NCI-H1417 (cell line): ENCODE measurements around the gene APLNR.

Experiments used
- DNase-seq, 3 experiments: peaks; one replicate each; lab custom pipeline; 2025; lab: John Stamatoyannopoulos, UW

APLNR gene

DNA sequence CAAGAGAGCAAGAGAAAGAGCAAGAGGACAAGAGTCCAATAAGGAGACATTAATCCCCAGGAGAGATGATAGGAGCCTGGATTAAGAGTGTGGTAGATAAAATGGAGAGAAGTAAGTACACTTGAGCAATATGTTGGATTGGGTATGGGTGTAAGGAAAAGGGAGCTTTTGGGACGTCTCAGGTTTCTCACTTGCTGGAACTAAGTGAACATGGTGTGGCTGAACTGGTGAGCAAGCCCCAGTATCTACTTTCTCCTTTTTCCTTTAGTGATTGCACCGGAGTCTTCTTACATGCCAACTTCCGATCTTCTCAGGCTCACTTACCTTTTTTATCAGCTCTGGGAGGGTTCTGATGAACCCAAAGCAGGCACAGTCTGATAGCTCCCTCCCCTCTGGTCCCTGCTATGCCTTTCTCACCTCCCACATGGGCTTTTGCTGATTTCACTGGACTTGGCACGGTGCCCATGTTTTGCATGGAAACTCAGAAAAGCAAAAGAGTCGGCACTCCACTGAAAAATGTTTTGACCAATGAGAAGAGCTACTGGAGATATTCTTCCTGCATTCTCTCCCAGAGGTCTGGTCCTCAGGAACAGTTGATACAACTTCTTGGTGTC, 14.5 kb upstream of the APLNR start:
- DNase-seq: peak in 2 of 3 experiments; percentile 2 to 47

DNA sequence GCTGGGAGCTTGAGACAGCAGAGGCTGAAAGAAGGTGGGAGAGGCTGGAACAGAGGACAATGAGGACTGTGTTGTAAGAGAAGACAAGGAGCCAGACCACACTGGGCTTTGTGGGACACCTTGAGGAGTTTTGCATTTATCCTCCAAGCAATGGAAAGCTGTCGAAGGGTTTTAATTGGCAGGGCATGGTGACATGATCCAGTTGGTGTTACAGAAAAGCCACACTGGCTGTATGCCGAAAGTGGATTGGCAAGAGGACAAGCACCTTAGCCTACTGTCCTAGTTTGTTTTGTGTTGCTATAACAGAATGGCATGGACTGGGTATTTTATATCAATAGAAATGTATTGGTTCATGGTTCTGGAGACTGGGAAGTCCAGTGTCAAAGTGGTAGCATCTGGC, 14.0 kb upstream of the APLNR start:
- no peak for DNase-seq

DNA sequence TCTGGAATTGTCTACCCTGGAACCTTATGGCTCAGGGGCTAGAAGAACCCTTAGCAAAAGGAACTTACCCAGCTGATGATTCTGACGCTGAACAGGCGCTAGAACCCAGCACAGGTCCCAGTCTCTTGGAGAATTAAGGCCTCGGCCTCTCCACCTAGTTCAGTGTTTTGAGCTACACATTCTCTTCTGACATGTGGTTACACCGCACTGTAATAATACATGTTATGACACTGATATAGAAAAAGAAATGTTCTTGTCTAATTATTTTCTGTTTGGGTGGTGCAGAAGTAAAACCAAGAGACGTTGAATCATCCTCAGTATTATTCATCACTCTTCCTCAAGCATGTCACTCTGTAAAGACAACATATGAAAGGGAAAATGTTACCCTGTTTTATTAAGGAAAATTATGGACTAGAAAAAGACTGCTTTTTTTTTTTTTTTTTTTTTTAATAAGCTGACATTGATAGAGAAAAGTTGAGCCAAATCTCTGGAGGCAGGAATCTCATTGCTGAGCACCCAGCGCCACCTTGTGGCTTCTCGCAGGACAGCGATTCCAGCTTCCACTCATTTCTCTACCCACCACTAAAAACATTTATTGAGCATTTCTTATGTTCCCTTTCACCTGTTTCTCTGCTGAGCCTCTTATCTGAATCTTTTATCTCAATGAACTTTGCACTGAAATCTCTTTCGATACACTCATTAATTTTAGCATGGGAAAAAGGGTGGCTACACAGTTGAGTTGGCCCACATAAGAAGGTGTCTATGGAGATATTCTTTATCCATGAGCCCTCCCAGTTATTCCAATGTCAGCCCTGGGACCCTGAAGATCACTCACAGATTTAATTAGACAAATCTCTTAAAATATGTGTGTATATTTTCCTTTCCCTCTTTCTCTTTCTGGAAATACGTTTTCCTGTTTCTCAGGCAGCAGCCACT, 12.6 kb upstream of the APLNR start:
- peak; percentile 8 to 70 (median 30) for DNase-seq

DNA sequence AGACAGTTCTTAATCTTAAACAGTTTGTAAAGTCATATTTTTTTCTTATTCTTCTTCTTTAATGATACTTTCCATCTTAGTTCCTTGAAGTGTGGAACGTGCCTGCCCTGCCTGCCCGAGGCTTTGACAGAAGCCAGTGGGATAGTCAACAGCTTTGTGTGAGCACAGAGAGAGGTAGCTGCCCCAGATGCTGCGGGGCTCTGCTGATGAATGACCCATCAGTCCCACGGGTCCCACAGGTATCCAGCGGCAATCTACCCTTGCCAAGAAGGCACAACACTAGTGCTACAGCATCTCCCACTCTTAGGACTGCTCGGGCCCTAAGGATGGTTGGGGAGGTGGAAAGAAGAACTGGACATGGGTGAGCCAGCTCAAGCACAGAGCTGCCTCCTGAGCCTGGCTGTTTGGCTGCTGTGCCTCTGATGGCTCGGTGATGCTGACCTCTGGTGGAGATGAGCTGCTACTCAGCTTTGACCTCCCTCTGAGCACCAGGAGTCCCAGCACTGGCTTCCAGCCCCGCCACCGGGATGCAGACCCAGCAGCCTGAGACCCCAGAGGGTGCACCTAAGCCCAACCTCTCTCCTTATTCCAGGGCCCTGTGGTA, 11.8 kb upstream of the APLNR start:
- peak; percentile 26 to 76 (median 46) for DNase-seq

DNA sequence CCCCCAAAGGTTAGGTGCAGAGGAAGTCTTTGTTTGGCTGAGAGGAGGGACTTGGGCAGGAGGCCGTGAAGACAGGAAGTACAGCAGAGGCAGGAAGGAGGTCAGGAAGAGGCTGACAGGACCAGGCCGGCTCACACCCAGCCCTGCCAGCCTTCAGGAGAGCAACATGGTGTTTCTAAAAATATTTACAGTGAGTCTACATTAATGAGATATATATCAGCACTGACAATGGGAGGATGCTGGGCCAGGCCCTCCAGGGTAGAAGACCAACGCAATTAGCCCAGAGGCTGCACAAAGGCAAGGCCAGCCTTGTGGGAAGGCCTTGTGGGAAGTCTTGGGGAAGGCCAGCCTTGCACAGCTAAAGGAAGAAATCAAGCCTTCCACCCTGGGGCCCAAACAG, 7.9 kb upstream of the APLNR start:
- DNase-seq: no peak

DNA sequence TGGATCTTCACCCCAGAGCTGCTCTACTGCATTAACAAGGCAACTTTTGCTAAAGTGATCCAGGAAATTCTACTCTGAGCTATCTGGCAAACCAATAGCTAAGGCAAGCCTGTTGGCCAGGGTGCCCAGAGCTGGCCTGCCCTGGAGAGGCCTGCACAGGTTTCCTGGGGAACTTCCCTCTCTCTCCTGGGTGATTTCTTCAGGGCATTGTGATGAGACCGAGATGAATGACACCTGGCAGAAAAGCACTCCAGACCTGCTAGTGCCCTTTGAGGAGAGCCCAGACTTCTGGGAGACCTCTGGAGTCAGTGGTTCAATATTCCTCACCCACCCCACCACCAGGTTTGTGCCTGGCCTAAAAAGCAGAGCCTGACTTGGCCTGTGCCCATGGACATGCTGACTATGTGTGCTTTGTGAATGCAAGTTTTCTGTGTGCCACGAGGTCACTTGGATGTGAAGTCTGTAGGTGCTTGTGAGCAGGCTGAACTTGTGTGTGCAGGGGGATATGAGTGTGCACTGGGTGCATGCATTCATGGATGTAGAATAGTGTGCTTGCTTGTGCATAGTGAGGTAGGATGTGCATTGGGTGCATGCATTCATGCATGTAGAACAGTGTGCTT, 4.4 kb upstream of the APLNR start:
- DNase-seq: no peak

DNA sequence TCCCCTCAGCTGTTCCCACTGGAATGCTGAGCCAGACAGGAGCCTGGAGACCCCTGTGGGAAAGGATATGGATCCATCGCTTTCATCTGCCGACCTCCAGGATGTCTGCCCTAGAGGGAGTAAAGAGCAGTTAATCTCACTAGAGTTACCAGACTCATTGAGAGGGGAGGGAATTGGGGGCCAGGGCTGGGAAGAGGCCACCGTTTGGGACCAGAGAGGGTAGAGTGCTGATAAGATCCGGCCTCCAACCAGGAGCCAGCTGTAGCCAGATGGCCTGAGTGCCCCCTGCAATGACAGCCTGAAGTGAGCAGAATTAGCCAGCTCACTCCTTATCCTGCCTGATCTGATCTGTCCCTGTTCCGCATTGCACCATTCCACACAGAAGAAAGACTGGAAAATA, 3.7 kb upstream of the APLNR start:
- no peak for DNase-seq

DNA sequence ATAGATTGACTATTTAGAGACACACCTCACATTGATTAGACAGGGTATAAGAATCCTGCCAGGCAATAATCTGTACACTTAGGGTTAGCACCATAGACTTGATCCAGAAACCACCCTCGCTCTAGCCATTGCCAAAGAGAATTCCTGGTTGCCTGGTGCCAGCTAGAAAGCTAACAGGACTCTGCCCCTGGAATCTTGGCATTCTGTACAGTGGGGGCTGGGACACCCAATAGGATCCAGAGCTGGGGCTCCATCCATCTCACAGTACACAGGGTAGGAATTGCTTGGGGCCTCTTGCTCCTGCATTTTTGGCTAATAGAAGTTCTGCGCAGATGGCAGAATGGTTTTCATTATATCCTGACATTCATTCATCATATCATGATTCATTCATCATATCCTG, 3.0 kb upstream of the APLNR start:
- no peak for DNase-seq

DNA sequence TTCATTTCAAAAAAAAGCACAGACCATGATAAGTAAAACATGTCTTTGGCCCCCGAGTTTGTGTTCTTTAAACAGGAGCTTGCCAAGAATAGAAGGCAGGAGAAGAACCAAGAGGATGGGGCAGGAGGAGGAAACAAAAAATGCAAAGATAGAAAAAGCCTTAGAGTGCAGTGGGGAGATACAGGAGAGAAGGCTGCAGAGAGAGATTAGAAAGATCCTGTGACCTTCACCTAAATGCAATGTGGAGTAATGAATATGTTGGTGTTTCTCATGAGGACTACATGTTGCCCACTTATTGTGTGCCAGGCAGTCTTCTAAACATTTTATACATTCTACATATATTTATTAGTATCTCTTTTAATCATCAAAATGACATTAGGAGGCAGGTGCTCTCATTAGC, 2.3 kb upstream of the APLNR start:
- no peak for DNase-seq

DNA sequence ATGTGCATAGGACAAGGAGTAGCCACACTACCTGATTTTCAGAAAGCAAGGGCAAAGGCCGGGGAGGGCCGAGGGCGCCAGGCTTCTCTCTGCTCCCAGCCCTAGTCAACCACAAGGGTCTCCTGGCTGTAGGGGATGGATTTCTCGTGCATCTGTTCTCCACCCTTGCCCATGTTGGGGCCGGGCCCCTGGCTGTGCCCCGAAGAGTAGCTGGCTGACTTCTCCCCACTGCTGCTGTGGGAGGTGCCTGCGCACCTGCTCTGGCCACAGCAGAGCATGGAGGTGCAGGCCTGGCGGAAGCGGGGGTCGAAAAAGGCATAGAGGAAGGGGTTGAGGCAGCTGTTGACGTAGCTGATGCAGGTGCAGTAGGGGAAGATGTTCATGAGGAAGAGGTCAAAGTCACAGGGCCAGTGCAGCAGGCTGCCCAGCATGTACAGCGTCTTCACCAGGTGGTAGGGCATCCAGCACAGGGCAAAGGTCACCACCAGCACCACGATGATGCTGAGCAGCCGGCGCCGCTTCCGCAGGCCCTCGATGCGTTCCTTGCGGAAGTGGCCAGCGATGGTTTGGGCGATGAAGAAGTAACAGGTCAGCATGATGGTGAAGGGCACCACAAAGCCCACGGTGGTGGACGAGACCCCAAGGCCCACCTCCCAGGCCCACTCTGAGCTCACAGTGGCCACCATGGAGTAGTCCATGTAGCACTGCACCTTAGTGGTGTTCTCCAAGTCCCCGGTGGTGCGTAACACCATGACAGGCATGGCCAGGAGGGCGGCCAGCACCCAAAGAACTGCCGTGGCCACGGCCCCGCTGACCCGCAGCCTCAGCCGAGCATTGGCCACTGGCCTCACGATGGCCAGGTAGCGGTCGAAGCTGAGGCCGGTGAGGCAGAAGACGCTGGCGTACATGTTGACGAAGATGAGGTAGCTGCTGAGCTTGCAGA, 1.0 kb downstream of the APLNR start:
- DNase-seq: no peak

DNA sequence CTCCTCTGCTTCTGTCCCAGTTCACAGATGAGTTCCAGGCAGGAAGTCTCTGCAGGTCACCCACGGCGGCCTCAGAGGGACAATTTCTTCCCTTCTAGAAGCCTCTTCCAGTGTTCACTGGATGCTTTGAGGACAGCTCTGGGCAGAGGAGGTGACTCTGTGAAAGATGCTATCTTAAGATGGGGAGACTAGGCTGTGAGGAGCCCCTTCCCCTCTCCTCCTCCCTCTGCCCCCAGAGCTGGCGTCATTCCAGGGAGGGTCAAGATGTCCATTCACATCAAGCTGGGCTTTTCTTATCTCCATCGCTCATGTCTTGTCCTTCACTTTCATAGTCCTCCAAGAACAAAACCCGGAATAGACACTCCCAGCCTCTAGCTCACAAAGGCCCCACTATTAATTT, 3.3 kb downstream of the APLNR start:
- DNase-seq: no peak

DNA sequence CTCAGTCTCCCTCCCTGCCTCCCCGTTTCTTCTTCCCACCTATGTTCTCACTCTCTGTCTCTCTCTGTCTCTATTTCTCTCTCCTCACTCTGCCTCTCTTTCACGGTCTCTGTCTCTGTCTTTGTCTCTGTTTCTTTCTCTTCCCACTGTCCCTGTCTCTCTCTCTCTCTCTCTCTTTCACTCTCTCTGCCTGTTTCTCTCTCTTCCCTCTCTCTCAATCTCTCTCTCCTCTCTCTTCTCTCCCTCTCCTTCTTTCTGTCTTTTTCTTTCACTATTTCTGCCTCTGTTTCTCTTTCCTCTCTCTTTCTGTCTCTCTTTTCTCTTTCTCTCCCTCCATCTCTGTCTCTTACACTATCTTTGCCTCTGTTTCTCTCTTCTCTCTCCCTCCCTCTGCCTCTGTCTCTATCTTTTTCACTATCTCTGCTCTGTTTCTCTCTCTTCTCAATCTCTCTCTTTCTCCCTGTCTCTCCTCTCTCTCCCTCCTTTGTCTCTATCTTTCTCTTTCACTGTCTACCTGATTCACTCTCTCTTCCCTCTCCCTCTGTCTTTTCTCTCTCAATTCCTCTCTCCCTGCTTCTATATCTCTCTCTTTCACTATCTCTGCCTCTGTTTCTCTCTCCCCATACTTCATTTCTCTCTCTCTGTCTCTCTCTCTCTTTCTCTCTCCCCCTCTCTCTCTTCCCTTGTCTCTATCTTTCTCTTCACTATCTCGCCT, 5.4 kb downstream of the APLNR start:
- no peak for DNase-seq

DNA sequence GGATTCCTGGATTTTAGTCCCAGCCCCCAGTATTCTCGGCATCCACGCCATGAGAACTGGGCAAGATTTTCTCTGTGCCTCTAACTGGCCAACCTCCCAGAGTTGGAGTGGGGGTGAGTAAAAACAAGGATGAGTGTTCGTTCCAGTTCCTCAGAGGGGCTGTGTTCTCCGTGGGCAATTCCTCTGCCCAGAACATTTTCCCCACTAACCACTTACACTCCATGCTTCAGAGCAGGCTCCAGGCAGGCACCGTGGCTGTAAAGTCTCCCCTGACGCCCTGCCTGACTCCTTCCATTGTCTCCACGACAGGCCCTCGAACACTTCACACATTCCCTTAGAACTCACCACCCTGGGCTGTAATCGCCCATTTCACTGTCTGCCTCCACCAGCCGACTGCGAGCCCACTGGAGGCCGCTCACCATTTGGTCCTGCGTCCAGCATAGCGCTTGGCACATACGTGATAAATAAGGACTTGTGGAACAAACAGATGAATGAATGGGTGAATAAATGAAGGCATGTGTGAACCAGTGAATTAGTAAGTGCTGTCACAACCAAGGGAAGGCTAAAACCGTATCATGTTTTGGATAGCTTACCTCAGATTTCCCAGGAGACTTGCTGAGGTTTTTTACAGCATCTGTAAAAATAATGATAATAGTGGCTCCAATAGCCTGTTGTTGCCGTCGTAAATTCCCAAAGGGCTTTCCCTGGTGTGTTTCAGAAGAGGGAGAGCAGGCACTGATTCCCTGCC, 6.1 kb downstream of the APLNR start:
- no peak for DNase-seq

DNA sequence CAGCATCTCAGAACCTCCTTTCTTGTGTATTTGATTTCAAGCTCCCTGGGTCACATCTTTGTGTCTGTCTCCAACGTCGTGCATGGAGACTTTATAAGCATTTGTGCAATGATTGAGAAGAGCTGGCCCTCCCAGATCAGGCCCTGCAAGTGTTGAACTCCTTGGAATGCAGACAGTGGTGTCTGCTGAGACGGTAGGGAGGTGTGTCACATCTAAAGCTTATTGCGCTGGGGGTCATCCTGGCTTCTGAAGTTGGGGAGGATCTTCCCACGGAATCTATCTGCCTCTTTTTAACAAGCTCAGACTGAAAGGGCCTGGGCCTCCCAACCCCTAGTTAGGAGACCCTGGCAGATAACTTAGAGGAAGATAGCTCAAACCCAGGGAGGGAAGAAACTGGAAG, 6.7 kb downstream of the APLNR start:
- DNase-seq: no peak

DNA sequence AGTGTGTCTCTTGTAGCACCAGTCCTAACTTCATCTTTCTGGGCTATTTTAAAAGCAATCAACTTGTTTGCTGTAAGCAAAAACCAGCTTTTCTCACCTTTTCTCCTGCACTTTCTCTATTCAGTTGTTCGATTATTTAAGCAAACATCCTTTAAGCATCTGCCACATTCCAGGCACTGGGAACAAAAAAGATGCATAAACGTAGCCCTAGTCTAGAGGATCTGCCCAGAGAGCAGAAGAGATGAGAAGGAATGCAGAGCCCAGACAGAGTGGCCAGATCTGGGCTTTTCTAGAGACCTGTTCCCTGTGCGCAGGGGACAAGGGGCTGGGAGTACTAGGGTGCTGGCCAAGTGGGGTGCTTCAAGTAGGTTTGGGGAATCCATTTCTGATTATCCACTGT, 8.4 kb downstream of the APLNR start:
- DNase-seq: no peak

DNA sequence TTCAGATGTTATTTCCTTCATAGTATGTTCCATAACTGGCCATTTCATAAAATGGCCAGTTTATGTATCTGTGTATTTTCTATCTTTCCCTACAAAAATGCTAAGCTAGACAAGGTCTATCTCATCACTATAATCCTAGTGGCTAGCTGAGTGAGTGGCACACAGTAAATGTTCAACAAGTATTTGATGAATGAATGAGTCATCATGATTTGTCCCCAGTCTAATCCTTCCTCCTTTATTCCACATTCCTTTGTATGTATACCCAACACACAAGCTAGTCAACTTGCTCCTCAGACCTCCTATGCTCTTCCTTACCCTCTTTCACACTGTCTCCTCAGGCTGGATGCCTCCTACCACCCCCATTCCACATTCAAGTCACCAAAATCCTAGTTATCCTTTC, 12.5 kb downstream of the APLNR start:
- no peak for DNase-seq

DNA sequence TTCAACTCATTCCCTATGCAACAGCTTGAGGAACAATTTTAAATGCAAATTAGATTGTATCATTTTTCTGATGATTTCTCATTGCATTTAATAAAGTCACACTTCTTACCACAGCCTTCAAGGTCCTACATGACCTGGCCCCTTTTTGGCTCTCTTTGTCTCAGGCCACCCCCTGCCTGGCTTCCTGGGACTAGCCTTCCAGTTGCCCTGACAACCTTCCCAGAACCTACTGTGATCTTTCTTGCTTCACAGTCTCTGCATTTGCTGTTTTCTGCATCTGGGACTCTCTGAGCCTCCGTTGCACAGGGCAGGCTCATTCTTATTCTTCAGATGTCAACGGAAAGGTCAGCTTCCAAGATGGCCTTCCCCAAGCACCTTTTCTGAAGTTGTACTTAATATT, 12.9 kb downstream of the APLNR start:
- peak in 1 of 3 experiments; percentile 6 for DNase-seq

DNA sequence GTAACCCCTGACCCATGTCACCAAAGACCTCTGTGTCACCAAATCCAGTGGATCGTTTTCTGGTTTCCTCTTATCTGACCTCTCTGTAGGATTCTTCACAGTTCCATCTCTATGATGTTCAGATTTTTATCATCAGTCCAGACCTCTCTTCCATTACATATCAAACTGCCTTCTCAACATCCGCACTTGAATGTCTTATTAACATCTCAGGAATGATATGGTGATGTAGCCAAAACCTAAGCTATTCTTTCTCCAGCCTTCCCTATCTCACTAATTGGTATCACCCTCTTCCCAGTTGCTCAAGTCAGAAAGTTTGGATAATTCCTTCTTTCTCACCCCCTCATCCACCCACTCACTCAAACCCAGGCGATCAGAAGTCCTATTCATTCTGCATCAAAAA, 13.4 kb downstream of the APLNR start:
- DNase-seq: no peak

DNA sequence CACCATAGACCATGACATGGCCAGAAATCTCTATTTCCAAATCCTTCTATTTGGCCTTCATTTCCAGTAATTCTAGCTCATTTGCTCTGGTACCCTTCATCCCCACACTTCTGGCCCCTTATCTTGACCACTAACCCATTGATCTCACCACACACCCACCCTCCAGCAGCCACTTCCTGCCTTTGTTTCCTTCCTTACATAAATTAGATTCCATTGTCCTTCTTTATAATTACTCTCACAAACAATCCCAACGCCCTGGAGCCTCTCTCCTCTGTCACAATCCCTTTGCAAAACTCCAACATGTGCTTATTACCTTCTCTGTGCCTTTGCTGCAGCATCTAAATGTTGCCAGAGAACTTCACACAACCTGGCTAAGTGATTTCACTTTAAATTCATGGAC, 14.8 kb downstream of the APLNR start:
- no peak for DNase-seq

DNA sequence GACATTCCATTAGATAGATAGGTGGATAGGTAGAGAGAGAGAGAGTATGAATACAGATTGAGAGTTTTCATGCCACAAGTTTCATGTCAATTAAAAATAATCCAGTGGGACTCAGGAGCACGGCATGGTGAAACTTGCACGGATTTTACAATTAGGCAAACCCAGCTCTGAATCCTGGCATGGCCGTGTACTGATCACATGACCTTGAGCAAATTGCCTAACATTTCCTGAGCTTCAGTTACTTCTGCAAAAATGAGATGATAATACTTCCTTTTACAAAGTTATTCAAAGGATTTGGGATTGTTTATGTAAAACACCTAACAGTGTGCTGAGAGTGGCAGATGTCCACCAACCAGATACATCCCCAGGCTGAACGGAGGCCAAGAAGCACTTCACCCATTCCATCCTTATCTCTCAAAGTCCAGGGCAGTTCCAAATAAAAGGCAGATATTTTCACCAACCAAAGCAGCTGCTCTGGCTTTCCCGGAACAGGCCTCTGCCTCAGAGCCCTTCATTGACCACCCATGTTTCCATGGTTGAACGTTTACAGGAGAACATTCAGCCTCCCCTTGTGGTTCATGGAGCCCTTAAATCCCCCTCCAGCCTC, 17.9 kb downstream of the APLNR start:
- no peak for DNase-seq
